Adrenal gland (tissue), 12 donors: Measurements from ENCODE around the gene SLC2A13. TPM values are rescaled to one million over a fixed set of nuclear protein-coding genes. Genes with fewer than 3 reads are reported as not detected.

Experiments
- DNase-seq, 7 donors: peaks; one replicate each; pipeline ENCODE4 v3.0.0-alpha.2; 2019 to 2020
- H3K27ac ChIP-seq, 5 donors: fragments of 200-600 bp; sonication (generic) in 4 of 5; 1 replicate in 3 of 5; 2 replicates in 2 of 5; pipeline versions ENCODE4 v1.5.1 to v1.8.0; 2016 to 2020; ENCODE audit warnings: mild to moderate bottlenecking in 1 of 5
- H3K27me3 ChIP-seq: fragments of 200-600 bp; 2 replicates; pipeline ENCODE4 v1.8.0; 2021
- H3K36me3 ChIP-seq, 2 donors: fragments of 200-600 bp; replicated peaks in 1 of 2; 1 replicate in 1 of 2; 2 replicates in 1 of 2; pipeline versions ENCODE4 v1.5.1 to v1.8.0; 2018 to 2022
- H3K4me1 ChIP-seq, 2 donors: fragments of 200-600 bp; replicated peaks in 1 of 2; 1 replicate in 1 of 2; 2 replicates in 1 of 2; pipeline versions ENCODE4 v1.5.1 to v1.8.0; 2018 to 2021
- H3K4me3 ChIP-seq, 4 donors: fragments of 200-600 bp; sonication (generic) in 3 of 4; one replicate each; pipeline ENCODE4 v1.5.1; 2016 to 2018
- H3K9me3 ChIP-seq, 3 donors: fragments of 200-600 bp; sonication (generic) in 1 of 3; replicated peaks in 1 of 3; 1 replicate in 2 of 3; 2 replicates in 1 of 3; pipeline versions ENCODE4 v1.5.1 to v1.8.0; 2016 to 2021
- CTCF ChIP-seq, 6 experiments: fragments of 450-650 bp in 4 of 6; fragments of 200-600 bp in 2 of 6; sonication (generic) in 1 of 6; IDR thresholded peaks; 1 replicate in 5 of 6; 2 replicates in 1 of 6; pipeline versions ENCODE4 v1.5.1 to v1.8.0; 2016 to 2021; ENCODE audit warnings: antibody characterized with exemption in 6 of 6, mild to moderate bottlenecking in 2 of 6, moderate library complexity in 1 of 6
- POLR2A ChIP-seq, 2 donors: fragments of 450-650 bp; IDR thresholded peaks; one replicate each; pipeline ENCODE4 v1.6.1; 2017; ENCODE audit warnings: antibody characterized with exemption in 2 of 2, mild to moderate bottlenecking in 2 of 2, moderate library complexity in 1 of 2
- WGBS, 4 donors: extraction: QIAGEN DNeasy Blood & Tissue Kit in 2 of 4; methylation state at CpG; one replicate each; pipeline versions ENCODE4 v1.1.5 to v1.1.7; 2013 to 2017; 5-methylcytosine and 5-hydroxymethylcytosine counted together
- intact Hi-C, 2 donors: fragments of 100-400 bp; cut with DNase I; formaldehyde crosslinking; loops; one replicate each; pipeline versions ENCODE4 v1.14.1 to v1.15.0; 2022 to 2023
- polyA plus RNA-seq, 3 donors: library from polyadenylated mRNA; stranded (reverse); fragments of 200-250 nt in 2 of 3; fragments of 350-450 nt in 1 of 3; fragmentation: Illumina TruSeq in 1 of 3; extraction: RNeasy Lipid Tissue Mini Kit (QIAGEN cat#74804) in 1 of 3; gene quantifications; one replicate each; pipeline ENCODE4 v1.2.3, GENCODE V29; 2013 to 2014
- total RNA-seq, 9 donors: library from RNA; depleted of rRNA in 4 of 9; stranded (reverse); fragments of >200 nt in 4 of 9; fragments of 120-200 nt in 1 of 9; fragmentation: NEBNext Ultra II Directional in 1 of 9; extraction: Animal tissue kit (Norgen Biotek cat#: 25700) in 1 of 9; gene quantifications; one replicate each; pipeline versions ENCODE4 v1.1.0 to v1.2.4, GENCODE V29; 2013 to 2023
- donor health status: healthy with polysubstance abuse.
- donor health status: Bipolar disorder and iron deficiency.
- donor health status: DM: yes; HTN: yes; CAD: no.
- donor health status: DM: no; HTN: no; CAD: no.
- donor health status: DM: no; HTN: no; CAD: no.
- donor health status: DM: yes; HTN: yes; CAD: no.

SLC2A13 gene
- total and polyA plus RNA-seq, 12 donors, result 3.5 to 49.1 (median 27.0) TPM

- DNase-seq, result no peak
- Histone ChIP-seq H3K4me1 (no peaks in the 10 kb centered on the region), H3K4me3 (no peak overlapping the region), H3K9me3 (no peaks in the 10 kb centered on the region), H3K27ac (no peak overlapping the region), H3K36me3 (no peaks in the 10 kb centered on the region), H3K27me3 (no peaks in the 10 kb centered on the region)
- WGBS, 4 donors, result 77 to 93% (median 90%) methylated on average over 3 of the region's 3 CpGs
- no peak for TF ChIP-seq POLR2A (IDR thresholded peaks at IDR 0.05)
- no peak for TF ChIP-seq CTCF (IDR thresholded peaks at IDR 0.05)
- intact Hi-C loops, result no loop called here
These were observed 147.5 kb downstream of the SLC2A13 start for GRCh38 chr12:39958377-39958776.

- no peaks in the 10 kb centered on the region for H3K36me3 ChIP-seq
- 88 to 98% (median 97%) methylated on average over 2 of the region's 2 CpGs for WGBS, 4 donors
These were observed 149.2 kb downstream of the SLC2A13 start for GRCh38 chr12:39956725-39957124.

DNA sequence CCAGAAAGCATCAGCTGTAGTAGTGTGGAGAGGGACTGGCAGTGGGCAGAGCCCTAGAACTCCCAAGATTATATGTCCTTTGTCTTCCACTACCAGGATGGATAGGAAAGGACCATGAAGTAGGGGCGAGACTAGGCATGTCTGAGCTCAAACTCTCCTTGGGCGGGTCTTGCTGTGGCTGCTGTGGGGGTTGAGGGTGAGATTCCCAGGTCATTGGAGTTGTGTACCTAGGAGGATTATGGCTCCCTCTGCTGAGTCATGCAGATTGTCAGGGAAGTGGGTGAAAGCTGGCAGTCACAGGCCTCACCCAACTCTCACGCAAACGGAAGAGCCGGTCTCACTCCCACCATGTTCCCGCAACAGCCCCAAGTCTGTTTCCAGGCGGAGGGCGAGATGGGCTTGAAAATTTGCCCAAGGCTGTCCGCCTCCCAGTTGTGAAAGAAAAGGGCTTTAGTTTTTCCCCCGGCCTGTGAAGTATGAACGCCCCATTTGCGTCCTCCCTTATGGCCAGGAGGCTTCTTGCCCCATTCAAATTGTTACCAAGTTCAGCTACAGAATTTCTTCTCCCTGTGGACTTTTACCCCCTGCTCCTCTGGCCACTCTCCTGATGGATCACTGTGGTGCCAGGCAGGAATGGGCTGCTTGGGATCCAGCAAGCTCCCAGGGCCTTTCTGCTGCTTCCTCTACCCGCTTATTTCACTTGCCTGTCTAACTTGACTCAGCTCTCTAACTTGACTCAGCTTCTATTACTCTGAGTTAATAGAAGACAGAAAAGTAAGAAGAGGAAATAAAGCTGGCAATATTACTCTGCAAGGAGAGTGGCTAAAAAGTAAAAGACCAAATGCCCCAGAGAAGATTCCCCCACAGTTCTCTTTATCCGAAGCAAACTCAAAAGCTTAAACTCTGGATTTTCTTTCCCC is 159.3 kb downstream of the SLC2A13 start:
- Histone ChIP-seq H3K9me3 (no peaks in the 10 kb centered on the region), H3K36me3 (no peaks in the 10 kb centered on the region), H3K4me3 (no peak overlapping the region), H3K27me3 (no peaks in the 10 kb centered on the region), H3K27ac (no peak overlapping the region), H3K4me1 (no peaks in the 10 kb centered on the region)
- WGBS, 4 donors, result 91 to 98% (median 96%) methylated on average over 13 to 14 of the region's 14 CpGs
- TF ChIP-seq CTCF (IDR thresholded peaks at IDR 0.05) (no peak), POLR2A (IDR thresholded peaks at IDR 0.05) (no peak)
- intact Hi-C loops, result no loop called here
- no peak for DNase-seq

More at GRCh38 chr12:39956725-39957124, 149.2 kb downstream of the SLC2A13 start:
- no peaks in the 10 kb centered on the region for H3K4me1 ChIP-seq
- no peaks in the 10 kb centered on the region for H3K27me3 ChIP-seq
- no peaks in the 10 kb centered on the region for H3K9me3 ChIP-seq
- no peak for DNase-seq
- no peak overlapping the region for H3K4me3 ChIP-seq
- intact Hi-C loops, result no loop called here
- TF ChIP-seq CTCF (IDR thresholded peaks at IDR 0.05) (no peak), POLR2A (IDR thresholded peaks at IDR 0.05) (no peak)
- H3K27ac ChIP-seq, result no peak overlapping the region

- TF ChIP-seq CTCF (IDR thresholded peaks at IDR 0.05), result no peak
- no peak for TF ChIP-seq POLR2A (IDR thresholded peaks at IDR 0.05)
- Histone ChIP-seq H3K4me1 (peaks cover 0 to 13% of the 10 kb centered on the region in 2 donors), H3K27ac (no peak overlapping the region), H3K36me3 (no peaks in the 10 kb centered on the region), H3K27me3 (no peaks in the 10 kb centered on the region), H3K4me3 (no peak overlapping the region), H3K9me3 (no peaks in the 10 kb centered on the region)
- DNase-seq, result no peak
- intact Hi-C loops, result no loop called here
- WGBS, 4 donors, result 57 to 84% (median 74%) methylated on average over 1 of the region's 1 CpG
These were observed 168.8 kb downstream of the SLC2A13 start for GRCh38 chr12:39937119-39937518.
